HG03571 (cell line): ENCODE measurements around the gene PRRT3.
"Not testable (repeated sequence)": the region's sequence is repeated elsewhere in the genome, so short reads cannot be mapped to it uniquely, and the experiment has no call there.

Experiments used
- ATAC-seq: cut with Tn5 transposase; IDR thresholded peaks from one replicate; pipeline ENCODE4 v1.9.1; 2021; ENCODE audit not compliant: unreplicated experiment

PRRT3 gene

DNA sequence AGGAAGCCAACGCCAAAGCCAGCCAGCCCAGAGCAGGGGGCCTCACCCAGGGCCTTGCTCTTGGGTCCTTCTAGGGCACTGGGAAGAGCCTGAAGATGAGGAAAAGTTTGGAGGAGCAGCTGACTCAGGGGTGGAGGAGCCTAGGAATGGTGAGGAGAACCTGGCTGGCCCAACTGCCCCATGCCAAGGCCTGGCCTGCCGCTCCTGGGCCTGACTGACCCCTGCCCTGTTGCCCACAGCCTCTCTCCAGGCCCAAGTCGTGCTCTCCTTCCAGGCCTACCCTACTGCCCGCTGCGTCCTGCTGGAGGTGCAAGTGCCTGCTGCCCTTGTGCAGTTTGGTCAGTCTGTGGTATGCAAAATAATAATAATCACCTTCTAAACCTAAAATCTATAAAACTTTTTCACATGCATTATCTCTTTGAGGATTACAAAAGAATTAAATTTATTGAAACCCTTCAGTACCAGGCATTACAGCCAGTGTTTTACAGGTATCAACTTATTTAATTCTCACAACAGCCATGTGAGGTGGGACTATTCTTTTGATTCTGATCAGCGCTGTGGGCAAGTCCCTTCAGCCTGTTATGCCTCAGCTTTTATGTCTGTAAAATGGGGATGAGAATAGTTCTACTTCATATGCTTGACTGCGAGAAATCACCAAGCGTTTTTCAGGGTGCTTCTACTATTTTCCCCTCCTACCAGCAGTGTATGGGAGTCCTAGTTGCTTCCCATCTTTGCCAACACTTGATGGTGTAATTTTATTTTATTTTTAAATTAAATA, 33.8 kb downstream of the PRRT3 start:
- ATAC-seq, result no peak

DNA sequence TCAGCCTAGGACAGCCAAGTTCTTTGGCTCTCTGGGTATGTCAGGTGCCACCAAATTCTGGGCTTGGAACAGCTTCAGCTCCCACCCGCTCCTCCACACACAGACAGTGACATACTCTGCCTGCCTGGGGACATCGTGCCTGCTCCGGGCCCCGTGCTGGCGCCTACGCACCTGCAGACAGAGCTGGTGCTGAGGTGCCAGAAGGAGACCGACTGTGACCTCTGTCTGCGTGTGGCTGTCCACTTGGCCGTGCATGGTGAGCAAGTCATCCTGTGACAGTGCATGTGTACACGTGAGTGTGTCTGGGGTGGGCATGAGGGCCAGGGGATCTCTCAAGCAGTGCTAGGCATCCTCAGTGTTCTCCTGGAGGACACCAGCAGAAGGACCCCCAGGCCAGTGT, 34.4 kb downstream of the PRRT3 start:
- ATAC-seq, result no peak

DNA sequence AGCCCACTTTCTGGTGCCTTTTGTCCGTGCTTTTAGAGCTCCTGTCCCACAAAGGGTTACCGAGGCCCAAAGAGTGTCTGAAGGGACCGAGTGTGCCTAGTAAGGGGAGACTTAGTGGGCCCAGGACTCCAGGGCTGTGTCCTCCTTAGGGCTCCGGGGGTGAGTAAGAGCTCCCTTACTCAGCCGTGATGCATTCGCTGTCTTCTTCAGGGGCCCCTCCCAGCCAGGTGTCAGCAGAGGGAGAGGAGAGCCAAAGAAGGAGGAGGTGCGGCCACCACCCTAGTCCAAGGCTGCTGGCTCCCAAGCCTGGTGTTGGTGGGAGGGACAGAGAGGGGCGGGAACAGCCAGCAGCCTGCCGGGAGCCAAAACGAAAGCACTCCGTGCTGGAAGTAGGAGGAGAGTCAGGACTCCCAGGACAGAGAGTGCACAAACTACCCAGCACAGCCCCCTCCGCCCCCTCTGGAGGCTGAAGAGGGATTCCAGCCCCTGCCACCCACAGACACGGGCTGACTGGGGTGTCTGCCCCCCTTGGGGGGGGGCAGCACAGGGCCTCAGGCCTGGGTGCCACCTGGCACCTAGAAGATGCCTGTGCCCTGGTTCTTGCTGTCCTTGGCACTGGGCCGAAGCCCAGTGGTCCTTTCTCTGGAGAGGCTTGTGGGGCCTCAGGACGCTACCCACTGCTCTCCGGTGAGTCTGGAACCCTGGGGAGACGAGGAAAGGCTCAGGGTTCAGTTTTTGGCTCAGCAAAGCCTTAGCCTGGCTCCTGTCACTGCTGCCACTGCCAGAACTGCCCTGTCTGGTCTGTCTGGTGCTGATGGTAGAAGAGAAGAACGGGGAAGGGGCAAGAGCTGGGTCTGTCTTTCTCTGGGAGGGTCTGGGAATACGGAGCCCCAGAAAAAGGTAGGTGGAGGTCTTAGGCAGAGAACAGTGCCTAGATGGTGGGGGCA, 35.2 kb downstream of the PRRT3 start, which contains the start of gene IL17RC:
Gene IL17RC, plus strand, starts transcription at position 365 of the 947 bp plus-strand sequence. Its CDS starts 218 bp downstream, at position 583.
- no peak for ATAC-seq

DNA sequence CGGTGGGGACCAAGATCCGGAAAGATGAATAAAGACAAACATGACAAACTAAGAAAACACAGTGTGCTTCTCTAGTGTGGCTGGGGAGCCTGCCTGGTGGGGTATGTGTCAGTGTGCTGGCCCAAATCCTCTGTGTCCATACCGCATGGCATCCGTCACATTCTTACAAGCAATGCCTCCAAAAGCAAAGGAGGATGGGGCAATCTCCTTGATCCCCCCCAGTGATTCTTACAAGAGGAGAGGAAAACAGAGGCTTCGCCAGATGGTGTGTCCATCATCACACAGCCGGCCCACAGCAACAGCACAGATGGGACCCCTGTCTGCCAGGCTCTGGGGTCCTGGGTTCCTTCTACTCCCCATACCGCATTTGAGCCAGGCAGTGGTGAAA, 35.9 kb downstream of the PRRT3 start:
- no peak for ATAC-seq

DNA sequence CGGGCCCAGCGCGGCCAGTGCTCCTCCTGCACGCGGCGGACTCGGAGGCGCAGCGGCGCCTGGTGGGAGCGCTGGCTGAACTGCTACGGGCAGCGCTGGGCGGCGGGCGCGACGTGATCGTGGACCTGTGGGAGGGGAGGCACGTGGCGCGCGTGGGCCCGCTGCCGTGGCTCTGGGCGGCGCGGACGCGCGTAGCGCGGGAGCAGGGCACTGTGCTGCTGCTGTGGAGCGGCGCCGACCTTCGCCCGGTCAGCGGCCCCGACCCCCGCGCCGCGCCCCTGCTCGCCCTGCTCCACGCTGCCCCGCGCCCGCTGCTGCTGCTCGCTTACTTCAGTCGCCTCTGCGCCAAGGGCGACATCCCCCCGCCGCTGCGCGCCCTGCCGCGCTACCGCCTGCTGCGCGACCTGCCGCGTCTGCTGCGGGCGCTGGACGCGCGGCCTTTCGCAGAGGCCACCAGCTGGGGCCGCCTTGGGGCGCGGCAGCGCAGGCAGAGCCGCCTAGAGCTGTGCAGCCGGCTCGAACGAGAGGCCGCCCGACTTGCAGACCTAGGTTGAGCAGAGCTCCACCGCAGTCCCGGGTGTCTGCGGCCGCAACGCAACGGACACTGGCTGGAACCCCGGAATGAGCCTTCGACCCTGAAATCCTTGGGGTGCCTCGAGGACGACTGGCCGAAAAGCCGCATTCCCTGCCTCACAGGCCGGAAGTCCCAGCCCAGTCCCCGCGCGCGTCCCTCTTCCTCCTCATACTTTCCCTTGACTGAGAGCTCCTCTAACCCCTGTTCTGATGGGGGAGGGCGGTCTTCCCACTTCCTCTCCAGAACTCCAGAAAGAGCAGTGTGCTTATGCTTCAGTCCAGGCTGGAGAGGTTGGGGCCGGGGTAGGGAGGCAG, 36.7 kb downstream of the PRRT3 start:
- ATAC-seq, result no peak

DNA sequence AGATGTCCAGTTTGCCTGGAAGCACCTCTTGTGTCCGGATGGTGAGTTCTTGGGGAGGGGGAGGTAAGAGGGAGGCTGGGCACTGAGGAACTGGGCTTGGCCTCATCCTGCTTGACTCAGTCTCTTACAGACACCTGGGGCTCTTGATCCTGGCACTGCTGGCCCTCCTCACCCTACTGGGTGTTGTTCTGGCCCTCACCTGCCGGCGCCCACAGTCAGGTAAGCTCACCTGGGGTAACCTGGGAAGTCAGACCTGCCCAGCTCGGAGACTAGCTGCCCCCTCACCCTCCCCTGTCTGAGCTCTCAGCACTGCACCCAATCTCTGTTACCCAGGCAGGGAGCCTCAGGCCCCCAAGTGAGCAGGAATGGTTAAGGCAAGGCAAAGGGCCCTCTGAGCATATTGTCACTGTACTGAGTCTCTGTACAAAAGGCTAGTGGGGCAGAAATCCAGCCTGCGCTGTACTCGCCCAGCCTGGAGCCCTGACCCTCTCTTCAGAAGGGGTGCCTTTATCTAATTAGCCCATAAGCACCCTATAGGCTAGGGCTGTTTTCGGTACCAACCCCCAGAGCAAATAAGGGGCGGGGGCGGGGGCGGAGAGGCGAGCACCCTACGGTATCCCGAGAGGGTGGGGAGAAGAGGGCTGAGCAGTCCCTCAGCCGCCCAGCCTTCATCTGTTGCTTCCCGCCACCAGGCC, 37.5 kb downstream of the PRRT3 start:
- ATAC-seq, result no peak

DNA sequence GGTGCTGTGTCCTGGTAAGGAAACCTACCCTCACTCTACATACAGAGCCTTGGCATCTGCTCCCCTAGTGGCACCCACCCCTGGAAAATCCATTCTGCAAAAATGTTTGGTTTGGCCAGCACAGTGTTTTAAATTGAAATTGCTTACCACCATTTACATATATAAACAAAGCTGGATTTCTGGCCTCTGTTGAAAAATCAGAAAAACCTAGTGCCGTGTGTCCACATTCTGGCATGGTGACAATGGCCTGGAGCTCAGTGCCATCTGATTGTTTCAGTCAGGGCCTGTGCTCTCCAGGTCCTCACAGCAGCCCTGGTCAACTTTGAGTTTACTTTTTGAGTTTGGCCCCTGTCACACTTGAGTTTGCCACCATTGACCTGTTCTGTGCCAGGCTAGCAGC, 38.2 kb downstream of the PRRT3 start:
- no peak for ATAC-seq

DNA sequence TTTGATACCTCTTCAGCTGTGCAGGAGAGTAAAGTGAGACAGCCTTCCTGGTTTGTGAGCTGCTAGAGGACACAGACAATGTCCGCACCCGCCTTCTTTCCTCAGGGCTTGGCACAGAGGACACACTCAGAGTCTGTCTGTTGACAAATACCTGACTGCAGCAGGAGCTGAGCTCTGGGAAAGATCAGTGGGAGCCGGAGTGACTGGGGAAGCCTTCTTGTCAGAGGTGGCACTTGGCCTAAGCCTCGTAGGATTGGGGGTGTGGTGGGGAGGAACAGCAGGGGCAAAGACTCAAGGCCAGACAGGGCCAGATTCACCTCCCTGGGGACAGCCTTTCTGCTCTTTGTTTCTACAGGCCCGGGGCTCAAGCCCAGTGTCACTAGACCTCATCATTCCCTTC, 38.6 kb downstream of the PRRT3 start:
- no peak for ATAC-seq

DNA sequence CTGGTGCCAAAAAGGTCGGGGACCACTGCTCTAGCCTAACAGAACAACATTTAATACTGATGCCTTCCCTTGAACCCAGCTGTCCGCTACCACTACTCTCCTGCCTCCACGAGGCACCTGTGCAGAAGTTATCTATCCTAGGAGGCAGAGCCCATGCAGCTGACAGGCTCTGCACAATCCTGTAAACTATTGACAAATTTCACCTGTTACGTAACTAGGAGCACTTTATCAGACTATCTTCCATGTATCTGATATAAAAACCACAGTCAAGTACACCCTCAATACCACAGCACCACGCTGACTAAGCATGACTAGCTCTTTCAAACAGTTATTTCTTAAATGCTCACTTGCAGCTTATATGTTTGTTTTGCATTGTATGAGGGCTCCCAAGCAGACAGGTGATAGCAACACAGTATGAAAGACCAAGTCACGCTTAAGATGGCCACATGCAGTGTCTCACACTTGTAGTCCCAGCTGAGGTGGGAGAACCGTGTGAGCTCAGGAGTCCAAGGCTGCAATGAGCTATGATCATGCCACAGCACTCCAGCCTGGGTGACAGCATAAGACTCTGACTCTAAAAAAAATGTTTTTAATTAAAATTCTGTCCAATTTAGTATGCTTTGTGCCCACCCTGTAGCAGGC, 39.8 kb downstream of the PRRT3 start:
- no peak for ATAC-seq

DNA sequence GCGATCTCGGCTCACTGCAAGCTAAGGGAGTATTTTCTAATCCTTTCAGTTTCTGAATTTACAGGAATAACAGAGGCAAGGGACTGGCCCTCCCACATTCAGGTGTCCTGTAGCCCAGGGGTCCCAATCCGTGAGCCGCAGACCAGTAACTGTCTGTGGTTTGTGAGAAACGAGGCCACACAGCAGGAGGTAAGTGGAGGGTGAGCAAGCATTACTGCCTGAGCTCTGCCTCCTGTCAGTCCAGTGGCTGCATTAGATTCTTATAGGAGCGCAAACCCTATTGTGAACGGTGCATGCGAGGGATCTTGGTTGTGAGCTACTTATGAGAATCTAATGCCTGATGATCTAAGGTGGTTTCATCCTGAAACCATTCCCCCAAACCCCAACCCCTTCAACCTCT, 40.3 kb downstream of the PRRT3 start:
- no peak for ATAC-seq

DNA sequence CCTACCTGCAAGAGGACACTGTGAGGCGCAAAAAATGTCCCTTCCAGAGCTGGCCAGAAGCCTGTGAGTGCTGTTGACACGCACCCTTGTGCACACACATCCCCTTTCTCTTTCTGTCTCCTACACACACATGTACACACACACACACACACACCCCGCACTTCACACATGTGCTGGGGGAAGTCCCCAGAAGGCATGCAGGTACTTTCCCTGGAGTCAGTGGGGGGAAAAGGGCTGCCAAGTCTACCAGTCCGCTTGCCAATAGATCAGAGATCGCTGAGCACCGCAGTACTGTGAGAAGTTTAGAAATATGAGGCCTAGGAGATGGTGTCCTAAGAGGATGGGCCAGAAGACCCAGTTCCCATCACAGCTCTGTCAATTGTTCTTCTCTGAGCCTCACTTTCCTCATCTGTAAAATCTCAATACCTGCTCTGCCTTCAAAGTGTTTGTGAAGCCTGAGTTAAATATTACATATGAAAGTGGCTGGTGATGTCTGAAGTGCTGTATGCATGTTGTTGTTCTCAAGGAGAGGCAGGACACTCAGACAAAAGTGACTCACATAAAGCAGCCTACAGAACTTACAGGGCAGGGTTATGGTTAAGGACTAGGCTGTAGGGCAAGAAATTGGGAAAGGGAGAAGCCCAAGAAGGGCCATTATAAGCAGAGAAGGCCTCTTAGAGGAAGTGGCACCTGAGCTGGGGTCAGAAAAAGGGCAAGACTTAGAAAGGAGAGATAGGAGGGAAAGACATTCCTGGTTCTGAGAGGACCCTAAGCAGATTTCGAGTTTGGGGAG, 42.8 kb downstream of the PRRT3 start:
- no peak for ATAC-seq

DNA sequence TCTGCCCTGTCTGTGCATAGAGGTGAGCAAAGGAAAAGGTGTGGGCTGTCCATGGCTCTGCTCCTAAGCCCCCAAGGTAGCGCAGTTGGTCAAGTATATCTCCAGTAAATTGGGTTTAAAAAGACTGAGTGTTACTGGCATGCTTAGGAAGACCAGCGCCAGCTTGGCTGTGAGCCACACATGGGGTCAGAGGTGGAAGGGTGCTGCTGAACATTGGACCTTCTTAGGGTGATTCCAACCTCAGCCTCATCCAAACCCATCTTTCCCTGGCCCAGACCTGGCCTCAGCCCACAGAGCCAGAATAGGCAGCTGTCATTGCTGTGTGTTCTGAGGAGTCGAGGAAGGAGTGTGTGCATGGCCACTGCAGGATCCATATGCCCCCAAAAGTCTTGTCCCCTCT, 43.9 kb downstream of the PRRT3 start:
- ATAC-seq, result no peak

DNA sequence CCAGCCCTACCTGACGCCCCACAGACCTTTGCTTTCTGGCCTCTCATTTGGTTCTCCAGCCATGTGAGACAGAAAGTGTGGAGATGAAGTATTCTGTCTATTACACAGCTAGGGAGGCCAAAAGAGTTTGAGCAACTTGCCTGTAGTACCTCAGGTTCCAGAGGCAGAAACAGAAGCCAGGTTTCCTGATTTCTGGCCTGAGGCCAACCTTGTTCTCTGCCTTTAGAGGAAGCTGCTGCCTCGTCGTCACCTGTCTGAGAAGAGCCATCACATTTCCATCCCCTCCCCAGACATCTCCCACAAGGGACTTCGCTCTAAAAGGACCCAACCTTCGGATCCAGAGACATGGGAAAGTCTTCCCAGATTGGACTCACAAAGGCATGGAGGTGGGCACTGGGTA, 45.7 kb downstream of the PRRT3 start:
- ATAC-seq, result no peak

DNA sequence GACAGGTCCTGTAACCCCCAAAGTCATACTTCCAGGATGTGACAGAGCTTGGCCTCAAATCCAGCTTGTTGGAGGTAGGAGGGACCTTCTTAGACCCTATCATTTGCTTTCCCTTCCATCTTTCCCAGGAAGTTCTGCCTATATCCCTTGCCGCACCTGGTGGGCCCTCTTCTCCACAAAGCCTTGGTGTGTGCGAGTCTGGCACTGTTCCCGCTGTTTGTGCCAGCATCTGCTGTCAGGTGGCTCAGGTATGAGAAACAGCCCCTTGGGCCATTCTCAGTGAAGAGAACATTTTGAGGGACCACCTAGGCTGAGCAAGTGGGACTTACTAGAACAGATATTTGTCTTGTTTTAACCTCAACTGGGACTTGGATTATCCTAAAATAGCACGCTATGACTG, 48.3 kb downstream of the PRRT3 start:
- ATAC-seq, result no peak

DNA sequence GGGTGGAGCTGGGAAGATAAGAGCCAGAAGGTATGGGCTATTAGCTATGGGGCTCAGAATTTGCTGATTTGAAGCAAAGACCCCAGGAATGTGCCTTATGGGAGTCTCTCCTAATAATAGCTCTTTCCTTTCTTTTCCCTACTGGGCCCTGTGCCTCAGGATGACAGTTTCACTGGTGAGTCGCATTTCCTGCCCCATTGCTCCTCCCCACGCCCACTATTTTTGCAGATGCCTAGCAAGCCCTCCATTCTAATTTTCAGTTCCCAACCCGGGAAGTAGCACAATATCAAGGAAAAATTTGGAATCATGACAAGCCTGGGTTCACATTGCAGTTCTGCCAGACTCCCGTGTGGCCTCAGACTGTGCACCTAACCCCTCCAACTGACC, 49.0 kb downstream of the PRRT3 start:
- ATAC-seq, result no peak

DNA sequence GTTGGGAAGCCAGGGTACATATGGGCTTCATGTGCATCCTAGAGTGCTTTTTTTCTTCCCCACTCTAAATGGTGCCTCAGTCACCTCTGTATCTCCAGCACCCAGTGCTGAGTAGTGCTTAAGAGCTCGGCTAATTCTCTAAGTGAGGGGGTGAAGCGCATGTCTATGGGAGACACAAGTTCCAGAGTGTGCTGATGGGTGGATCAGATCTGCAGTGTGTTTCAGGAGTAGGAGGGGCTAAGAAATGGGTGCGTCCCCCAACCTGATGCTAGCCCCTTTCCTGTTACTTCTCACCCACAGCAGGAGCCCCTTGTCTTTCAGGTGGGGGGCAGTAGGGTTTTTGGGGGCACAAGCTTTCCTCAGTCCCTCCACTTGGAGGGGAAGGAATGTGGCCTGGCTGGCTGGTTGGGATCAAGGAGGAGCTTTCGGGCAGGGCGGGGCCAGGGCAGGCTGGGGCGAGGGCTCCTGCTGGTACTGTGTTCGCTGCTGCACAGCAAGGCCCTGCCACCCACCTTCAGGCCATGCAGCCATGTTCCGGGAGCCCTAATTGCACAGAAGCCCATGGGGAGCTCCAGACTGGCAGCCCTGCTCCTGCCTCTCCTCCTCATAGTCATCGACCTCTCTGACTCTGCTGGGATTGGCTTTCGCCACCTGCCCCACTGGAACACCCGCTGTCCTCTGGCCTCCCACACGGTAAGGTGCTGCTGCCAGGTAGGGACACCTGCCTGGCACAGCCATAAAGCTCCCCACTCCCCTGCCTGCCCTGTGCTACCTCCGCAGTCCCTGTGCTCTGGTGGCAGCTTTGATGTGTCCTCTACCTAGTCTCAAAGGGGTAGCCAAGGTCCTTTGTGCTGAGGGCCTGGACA, 49.6 kb downstream of the PRRT3 start, which contains the start of gene IL17RE:
Gene IL17RE, plus strand, starts transcription at position 477 of the 866 bp plus-strand sequence. Its CDS starts 85 bp downstream, at position 562.
- no peak for ATAC-seq

DNA sequence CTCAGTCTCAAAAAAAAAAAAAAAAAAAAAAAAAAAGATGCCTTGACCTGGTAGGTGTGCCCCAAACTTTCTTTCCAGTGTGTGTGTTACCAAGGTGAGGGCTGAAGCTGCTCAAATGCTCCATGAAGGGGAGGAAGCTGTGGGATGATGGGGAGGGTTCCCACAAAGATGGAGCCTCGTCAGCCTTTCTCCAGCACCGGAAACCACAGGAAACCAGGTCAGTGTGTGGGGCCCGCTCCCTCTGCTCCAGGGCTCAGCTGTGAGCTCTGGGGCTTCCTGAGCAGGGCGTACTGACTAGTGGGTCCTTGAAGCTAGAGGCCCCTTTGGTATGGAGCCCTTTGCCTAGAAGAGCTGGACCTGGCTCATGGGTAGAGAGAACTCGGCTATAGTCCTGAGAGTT, 50.2 kb downstream of the PRRT3 start:
- ATAC-seq, result no peak

DNA sequence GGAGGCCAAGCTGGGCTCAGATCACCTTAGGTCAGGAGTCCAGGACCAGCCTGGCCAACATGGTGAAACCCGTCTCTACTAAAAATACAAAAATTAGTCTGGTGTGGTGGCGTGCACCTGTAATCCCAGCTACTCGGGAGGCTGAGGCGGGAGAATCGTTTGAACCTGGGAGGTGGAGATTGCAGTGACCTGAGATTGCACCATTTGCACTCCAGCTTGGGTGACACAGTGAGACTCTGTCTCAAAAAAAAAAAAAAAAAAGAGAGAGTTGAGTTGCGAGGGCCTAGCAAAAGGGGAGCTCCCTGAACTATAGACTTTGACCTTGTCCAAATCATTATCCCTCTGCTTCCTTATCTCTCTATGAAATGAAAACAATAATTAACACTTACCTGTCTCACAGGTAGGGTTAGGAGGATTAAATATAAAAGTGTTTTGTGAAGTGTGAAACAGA, 51.2 kb downstream of the PRRT3 start:
- not testable (repeated sequence) for ATAC-seq
